GM18520 (cell line): ENCODE measurements around the gene ARID4B.
"Not testable (repeated sequence)": the region's sequence is repeated elsewhere in the genome, so short reads cannot be mapped to it uniquely, and the experiment has no call there.

Source experiments
- ATAC-seq: cut with Tn5 transposase; IDR thresholded peaks from one replicate; pipeline ENCODE4 v1.9.1; 2021; ENCODE audit not compliant: unreplicated experiment

Gene ARID4B

GRCh38 chr1:235161685-235162327 is 166.2 kb downstream of the ARID4B start:
- ATAC-seq: no peak

DNA sequence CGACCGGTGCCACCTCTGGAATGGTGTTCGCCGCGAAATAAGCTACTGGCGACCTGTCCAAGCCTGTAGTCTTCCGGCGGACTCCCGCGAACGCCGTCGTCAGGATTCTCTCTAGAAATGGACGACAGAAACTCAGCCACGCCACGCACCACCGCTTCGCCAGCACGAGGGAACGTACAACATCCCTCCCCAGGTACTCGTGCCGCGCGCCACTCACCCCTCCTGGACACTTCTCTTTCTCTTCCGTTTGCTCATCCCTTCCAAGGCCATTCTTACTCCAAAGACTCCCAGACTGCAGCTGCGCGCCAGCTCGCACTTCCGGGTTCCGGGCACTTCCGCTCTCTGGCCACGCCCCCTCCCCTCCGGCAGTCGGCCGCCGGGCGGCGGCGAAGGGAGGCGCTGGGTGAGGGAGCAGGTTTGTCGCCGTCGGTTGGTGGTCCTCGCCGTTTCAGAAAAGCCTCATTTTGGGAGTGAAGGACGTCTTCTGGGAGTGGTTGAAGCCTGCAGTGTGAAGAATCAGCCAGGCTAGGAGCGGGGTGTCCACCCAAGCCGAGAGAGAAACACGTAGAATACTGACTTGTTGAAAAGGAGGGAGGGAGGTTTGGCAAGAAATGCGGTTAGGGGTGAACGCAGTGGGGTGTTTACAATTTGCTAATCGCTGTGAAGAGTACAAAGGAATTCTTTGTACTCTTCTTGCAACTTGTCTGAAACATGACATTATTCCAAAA is 166.9 kb downstream of the ARID4B start, which contains the start of gene RBM34:
RBM34 (minus strand) TSS at position 294 of the 728 bp plus-strand sequence; CDS start at position 270, 24 bp downstream.
- peak; percentile 82 for ATAC-seq

DNA sequence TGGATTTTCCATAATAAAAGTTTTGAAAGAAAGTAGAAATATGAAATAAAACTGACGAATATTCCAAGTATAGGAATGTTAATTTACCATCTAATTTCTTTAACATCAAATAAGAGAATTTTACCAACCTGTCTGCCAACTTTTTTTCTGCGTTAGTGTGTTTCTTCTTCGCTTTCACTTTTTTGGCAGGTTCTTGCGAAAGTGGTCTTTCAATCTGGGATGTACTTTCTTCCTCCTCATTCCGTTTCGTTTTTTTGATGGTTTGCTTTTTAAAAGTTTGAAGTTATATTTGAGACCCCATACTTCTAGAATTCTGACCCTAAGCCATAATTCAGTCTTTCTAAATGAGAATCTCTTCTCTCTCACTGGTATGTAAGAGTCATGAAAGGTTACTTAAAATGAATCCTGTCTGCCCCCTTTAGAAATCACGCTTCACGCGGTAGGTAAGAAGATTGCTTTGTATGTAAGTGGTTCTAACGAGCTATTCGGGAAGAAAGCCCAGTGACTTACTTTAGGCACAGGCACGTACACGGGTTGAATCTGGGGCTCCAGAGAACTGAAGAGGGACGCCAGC is 167.5 kb downstream of the ARID4B start:
- no peak for ATAC-seq

GRCh38 chr1:235159930-235160329 is 168.0 kb downstream of the ARID4B start:
- ATAC-seq: not testable (repeated sequence)

DNA sequence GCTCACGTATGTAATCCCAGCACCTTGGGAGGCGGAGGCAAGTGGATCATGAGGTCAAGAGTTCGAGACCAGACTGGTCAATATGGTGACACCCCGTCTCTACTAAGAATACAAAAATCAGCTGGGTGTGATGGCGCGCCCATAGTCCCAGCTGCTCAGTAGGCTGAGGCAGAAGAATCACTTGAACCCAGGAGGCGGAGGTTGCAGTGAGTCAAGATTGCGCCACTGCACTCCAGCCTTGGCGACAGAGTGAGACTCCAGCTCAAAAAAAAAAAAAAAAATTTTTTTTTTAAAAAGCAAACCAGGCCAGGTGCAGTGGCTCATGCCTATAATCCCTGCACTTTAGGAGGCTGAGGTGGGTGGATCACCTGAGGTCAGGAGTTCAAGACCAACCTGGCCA is 168.7 kb downstream of the ARID4B start:
- not testable (repeated sequence) for ATAC-seq

GRCh38 chr1:235158680-235159079 is 169.3 kb downstream of the ARID4B start:
- no peak for ATAC-seq

- no peak for ATAC-seq
These were observed 170.8 kb downstream of the ARID4B start for GRCh38 chr1:235157150-235157549.

DNA sequence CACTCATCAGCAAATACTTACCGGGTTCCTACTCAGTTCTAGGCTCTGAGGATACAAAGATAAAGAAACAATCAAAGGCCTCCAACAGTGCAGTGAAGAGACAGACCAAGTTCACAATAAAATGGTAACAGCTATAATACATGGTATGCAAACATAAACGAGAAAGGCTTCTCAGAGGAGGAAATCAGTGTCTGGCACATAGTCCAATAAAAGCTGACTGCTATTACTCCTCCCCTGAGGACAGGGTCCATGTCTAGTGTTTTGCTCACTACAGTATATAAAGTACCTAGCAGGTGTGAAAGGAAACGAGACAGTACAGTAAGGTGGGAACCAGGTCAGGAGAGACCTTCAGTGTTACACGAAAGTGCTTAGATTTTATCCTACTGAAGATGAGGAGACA is 171.2 kb downstream of the ARID4B start:
- no peak for ATAC-seq

- no peak for ATAC-seq
These were observed 171.7 kb downstream of the ARID4B start for GRCh38 chr1:235156265-235156664.

DNA sequence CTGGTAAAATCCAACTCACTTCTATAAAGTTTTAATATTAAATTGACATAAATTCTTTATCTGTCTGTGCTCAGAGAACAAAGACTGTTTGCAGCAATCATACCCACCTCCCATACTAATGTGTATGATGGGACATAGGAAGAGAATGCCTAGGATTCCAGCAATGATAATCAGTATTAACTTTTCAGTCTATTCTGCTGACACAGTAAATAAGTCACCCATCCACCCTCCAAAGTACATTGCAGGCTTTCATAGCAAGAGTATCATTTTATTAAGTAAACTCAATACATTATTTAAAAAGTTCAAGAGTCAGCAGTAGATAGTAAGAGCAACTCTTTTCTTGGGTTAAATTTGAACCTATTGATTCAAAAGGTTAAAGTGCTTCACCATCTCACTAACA is 175.7 kb downstream of the ARID4B start:
- no peak for ATAC-seq

DNA sequence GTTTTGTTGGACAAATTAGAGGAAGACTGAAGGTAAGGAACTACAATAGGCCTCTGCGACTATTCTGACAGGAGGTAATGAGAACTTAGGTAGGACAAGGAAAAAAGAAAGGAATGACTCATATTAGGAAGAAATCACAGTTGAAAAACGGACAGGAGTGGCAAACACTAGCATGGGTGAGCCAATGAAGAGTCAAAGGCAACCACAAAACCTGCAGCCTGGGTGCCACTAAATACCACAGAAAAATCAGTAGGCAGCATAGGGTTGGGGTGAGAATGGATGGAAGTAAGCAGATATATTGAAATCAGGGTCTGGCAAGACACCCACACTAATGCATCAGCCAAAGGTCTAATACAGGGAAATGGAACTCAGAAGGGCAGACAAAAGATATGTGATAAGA is 176.9 kb downstream of the ARID4B start:
- ATAC-seq: no peak

GRCh38 chr1:235149824-235150223 is 178.2 kb downstream of the ARID4B start:
- ATAC-seq: no peak

DNA sequence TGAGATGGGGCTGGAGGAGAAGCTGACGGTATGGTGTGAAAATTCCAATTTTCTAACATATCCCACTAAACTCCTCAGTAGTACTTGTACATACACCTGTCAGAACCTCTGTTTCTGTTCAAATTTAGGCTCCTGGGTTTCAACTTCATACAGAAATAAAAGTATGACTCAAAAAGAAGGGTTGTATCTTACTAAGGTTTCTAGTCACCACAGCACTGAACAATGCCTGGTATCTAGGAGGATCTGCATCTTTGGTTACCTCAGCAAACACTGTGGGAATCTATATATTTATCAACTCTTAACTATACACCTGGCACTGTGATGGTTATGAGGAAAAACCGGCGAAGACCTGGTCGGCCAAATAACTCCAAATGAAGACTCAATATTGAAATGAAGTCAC is 180.7 kb downstream of the ARID4B start:
- no peak for ATAC-seq

DNA sequence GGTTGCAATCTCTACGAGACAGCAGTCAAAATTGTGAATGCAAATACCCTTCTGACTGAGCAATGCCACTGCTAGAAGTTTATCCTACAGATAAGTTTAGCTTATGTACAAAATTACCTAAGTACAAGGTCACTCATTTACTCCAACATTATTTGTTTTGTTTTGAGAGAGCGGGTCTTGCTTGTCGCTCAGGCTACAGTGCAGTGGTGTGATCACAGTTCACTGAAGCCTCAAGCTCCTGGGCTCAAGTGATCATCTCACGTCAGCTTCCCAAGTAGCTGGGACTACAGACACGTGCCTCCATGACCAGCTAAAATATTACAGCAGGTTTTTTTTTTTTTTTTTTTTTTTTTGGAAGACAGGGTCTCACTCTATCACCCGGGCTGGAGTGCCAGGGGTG is 182.3 kb downstream of the ARID4B start:
- ATAC-seq: no peak

- ATAC-seq: no peak
These were observed 185.0 kb downstream of the ARID4B start for GRCh38 chr1:235142991-235143390.

GRCh38 chr1:235139315-235139714 is 188.7 kb downstream of the ARID4B start:
- no peak for ATAC-seq

DNA sequence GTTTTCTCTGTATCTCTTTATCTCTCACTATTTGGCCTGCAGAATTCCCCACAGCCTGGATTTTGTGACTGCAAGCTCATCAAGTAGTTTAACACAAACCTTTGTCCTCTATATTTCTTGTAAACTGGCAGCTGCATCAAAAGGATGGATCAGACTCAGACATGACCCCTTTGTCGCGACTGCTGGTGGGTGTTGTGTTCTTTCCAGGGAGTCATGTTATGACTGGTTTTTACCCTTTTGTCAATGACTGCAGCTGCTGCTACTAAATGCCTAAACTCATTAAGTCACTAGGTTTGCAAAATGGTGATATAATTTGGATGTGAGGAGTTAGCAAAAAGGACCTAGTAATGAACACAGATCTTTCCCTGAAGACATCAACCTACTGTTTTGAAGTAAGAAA is 189.2 kb downstream of the ARID4B start:
- ATAC-seq: no peak

GRCh38 chr1:235136111-235136510 is 191.9 kb downstream of the ARID4B start:
- no peak for ATAC-seq

DNA sequence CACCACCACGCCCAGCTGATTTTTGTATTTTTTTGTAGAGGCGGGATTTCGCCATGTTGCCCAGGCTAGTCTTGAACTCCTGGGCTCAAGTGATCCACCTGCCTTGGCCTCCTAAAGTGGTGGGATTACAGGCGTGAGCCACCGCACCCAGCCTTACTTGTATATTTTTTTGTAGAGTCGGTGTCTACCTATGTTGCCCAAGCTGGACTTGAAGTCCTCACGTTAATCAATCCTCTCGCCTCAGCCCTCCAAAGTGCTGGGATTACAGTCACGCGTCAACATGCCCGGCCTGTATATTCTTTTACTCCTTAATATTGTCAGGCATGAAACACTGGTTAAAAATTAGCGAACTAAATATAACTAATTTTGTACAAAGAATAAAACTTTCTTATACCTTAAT is 193.8 kb downstream of the ARID4B start:
- ATAC-seq: no peak

- no peak for ATAC-seq
These were observed 194.9 kb downstream of the ARID4B start for GRCh38 chr1:235133086-235133485.

DNA sequence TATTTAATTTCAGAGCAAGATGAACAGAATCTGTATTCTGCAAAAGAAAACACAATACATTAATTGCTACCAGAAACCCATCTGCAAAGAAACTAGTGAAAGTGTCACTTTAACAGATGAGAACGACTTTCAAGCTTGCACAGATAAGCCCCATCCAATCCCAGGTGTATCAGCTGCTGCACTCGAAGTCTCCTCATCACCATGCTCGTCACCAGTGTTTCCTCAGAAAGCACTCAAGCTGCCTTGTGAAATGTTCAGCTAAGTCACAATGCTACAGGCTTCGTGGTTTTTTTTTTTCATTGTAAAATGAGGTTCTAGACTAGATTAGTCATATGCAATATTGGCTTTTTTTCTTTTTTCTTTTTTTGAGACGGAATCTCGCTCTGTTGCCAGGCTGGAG is 196.0 kb downstream of the ARID4B start:
- no peak for ATAC-seq

- no peak for ATAC-seq
These were observed 197.2 kb downstream of the ARID4B start for GRCh38 chr1:235130766-235131270.
